NT2/D1 (cell line): ENCODE results near the gene NCS1.

Experiments
- DNase-seq: peaks from one replicate; pipeline ENCODE4 v3.0.0-alpha.2; 2011; ENCODE audit warnings: low read depth, low spot score
- H3K27me3 ChIP-seq: 2 replicates; pipeline ENCODE4 v1.6.0; 2011; ENCODE audit warnings: mild to moderate bottlenecking; ENCODE audit not compliant: insufficient read length, insufficient read depth
- H3K36me3 ChIP-seq: 2 replicates; pipeline ENCODE4 v1.6.1; 2011; ENCODE audit warnings: mild to moderate bottlenecking, low read length, mixed read lengths; ENCODE audit not compliant: insufficient read depth, insufficient read length
- H3K4me1 ChIP-seq: 2 replicates; pipeline ENCODE4 v1.5.1; 2011; ENCODE audit not compliant: insufficient read depth, insufficient read length
- H3K4me3 ChIP-seq: 2 replicates; pipeline ENCODE4 v1.5.1; 2011; ENCODE audit warnings: low read depth; ENCODE audit not compliant: insufficient read length
- H3K9ac ChIP-seq: 2 replicates; pipeline ENCODE4 v1.6.0; 2011; ENCODE audit warnings: low read depth; ENCODE audit not compliant: insufficient read length
- H3K9me3 ChIP-seq: 2 replicates; pipeline ENCODE4 v1.5.1; 2011; ENCODE audit warnings: mild to moderate bottlenecking, low read length; ENCODE audit not compliant: insufficient read depth
- SUZ12 ChIP-seq: IDR thresholded peaks from 2 replicates; pipeline ENCODE4 v1.6.1; 2011; ENCODE audit not compliant: insufficient read length, insufficient read depth; ENCODE audit errors: extremely low read depth
- YY1 ChIP-seq: IDR thresholded peaks from 2 replicates; pipeline ENCODE4 v1.6.1; 2011; ENCODE audit not compliant: insufficient read length, insufficient read depth
- ZNF274 ChIP-seq: IDR thresholded peaks from 2 replicates; pipeline ENCODE4 v1.6.1; 2011; ENCODE audit warnings: mild to moderate bottlenecking, low read depth, low read length

Gene NCS1

DNA sequence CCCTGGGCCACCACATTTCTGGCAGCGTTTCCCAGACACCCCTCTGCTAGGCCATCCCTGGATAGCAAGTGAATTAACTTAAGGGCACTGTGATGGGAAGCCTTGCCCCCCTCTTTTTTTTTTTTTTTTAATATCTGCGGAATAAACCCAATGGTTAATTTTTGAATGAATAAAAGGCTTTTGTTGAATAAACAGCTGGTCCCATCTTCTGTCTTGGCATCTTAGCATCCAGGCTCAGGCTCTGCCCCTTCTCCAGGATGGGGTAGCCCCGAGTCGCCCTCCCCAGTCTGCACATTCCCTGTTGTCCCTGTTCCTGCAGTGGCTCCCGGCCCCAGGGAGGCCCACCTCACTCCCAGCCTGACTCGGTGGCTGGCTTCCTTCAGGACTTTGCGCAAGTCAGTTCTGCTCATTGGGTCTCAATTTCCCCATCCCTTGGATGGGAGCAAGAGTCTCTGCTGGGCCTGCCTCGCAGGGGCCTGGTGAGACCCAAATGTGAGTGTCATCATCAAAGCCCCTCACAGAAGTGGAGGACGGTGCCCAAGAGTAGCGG is 64.3 kb downstream of the NCS1 start:
- Histone ChIP-seq H3K36me3 (peaks cover 41% of the 10 kb centered on the region), H3K4me1 (peaks cover 37% of the 10 kb centered on the region), H3K4me3 (no peak overlapping the region), H3K9ac (no peak overlapping the region), H3K27me3 (no peaks in the 10 kb centered on the region), H3K9me3 (no peaks in the 10 kb centered on the region)
- TF ChIP-seq SUZ12, result no peak
- no peak for TF ChIP-seq YY1
- TF ChIP-seq ZNF274, result no peak
- DNase-seq, result no peak

DNA sequence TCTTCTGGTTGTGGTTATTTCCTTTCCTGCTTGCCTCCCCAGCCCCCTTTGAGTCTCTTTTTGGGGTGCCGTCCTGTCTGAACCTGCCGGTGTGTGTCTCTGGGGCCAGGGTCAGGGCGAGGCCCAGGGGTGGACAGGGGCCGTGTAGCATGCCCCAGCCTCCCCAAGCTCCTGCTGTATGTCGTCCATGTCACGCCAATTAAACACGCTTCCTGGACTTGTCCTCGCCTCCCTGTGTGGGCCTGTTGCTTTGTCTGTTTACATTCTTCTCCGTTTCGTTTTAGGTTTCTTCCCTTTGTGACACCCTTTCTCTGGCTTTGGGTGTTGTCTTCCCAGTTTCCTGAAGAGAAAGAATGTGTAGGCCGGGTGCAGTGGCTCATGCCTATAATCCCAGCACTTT is 64.9 kb downstream of the NCS1 start:
- no peaks in the 10 kb centered on the region for H3K27me3 ChIP-seq
- H3K36me3 ChIP-seq, result peaks cover 38% of the 10 kb centered on the region
- no peak overlapping the region for H3K9ac ChIP-seq
- DNase-seq, result no peak
- TF ChIP-seq ZNF274, result no peak
- no peak for TF ChIP-seq YY1
- no peak for TF ChIP-seq SUZ12
- H3K4me1 ChIP-seq, result peaks cover 37% of the 10 kb centered on the region
- H3K9me3 ChIP-seq, result no peaks in the 10 kb centered on the region
- H3K4me3 ChIP-seq, result no peak overlapping the region

DNA sequence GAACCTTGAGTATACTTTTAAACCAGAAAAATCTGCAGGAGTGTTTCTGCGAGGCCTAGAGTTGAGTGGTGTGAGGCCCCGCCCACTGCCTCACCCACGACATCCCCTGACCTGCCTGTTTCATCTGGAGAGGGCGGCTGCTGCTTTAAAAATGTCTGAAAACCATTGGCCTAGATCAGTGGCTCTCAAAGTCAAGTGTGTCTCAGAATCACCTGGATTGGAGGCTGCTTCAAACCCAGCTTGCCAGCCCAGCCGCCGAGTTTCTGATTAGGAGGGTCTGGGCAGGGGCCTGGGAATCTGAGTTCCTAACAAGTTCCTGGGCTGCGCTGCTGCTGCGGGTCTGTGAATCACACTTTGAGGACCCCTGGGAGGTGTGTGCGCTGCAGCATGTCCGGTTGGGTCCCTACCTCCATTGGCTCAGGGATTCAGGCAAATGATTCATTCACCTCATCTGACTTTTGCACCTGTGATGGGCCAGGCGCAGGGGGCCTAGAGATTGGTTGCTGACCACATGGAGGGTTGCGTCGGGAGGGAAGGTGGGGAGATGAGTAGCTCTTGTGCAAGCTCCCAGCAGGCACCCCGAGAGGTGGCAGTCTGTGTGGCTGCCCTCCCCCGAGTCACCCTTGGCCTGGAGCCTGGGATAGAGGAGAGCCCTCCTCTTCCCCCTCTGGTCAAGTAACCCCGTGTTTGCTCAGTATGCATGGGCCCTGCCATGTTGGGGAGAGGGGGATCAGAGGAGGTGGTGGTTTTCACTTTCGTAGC is 65.7 kb downstream of the NCS1 start:
- TF ChIP-seq YY1 (no peak), SUZ12 (no peak)
- no peak for DNase-seq
- Histone ChIP-seq H3K4me1 (peaks cover 36% of the 10 kb centered on the region), H3K36me3 (peaks cover 31% of the 10 kb centered on the region), H3K27me3 (peaks cover 4% of the 10 kb centered on the region), H3K4me3 (no peak overlapping the region), H3K9ac (peak overlapping the region; percentile 18), H3K9me3 (no peaks in the 10 kb centered on the region)

DNA sequence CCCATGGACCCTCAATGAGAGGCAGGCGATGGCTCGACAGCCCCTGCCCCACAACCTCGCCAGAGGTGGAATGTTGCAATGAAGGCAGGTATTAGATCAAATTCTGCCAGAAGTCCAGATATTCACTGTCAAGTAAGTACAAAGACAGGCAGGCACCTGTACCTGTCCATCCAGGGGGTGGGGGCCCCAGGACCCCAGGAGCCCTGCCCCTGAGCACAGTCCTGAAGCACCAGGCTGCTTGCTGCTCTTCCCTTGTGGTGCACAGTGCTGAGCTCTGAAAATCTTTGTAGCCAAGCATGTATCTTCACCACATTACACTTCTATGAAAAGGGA is 67.1 kb downstream of the NCS1 start:
- no peak overlapping the region for H3K4me3 ChIP-seq
- H3K9me3 ChIP-seq, result no peaks in the 10 kb centered on the region
- peaks cover 36% of the 10 kb centered on the region for H3K4me1 ChIP-seq
- TF ChIP-seq ZNF274 (no peak), SUZ12 (no peak), YY1 (no peak)
- H3K36me3 ChIP-seq, result peaks cover 17% of the 10 kb centered on the region
- H3K27me3 ChIP-seq, result peaks cover 7% of the 10 kb centered on the region
- no peak for DNase-seq
- H3K9ac ChIP-seq, result no peak overlapping the region

DNA sequence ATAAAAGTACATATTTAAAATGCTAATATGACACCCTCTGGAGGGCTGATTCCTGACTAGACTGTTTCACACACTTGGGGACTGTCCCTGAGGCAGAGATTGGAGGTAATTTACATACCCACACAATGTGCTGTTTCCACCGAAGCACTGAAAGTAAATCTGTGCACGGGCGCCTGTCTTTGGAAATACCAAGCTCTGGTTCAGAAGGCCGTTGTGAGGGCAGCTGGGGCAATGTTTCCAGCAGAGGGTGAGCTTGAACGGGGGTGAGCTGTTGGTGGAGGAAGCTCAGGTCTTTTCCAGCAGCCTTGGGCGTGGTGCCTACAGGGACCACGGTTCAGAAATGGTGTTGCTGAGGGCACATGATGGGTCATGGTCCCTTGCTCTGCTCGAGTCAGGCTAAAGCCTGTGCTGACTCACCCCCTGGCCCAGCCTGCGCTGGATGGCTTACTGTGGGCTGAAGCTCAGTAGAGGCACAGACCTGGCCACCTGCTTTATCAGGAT is 67.6 kb downstream of the NCS1 start:
- Histone ChIP-seq H3K36me3 (peaks cover 13% of the 10 kb centered on the region), H3K4me3 (no peak overlapping the region), H3K27me3 (peaks cover 7% of the 10 kb centered on the region), H3K4me1 (peaks cover 35% of the 10 kb centered on the region), H3K9me3 (no peaks in the 10 kb centered on the region), H3K9ac (peak overlapping the region; percentile 65)
- DNase-seq, result no peak
- TF ChIP-seq SUZ12, result no peak
- TF ChIP-seq ZNF274, result no peak
- TF ChIP-seq YY1, result no peak

DNA sequence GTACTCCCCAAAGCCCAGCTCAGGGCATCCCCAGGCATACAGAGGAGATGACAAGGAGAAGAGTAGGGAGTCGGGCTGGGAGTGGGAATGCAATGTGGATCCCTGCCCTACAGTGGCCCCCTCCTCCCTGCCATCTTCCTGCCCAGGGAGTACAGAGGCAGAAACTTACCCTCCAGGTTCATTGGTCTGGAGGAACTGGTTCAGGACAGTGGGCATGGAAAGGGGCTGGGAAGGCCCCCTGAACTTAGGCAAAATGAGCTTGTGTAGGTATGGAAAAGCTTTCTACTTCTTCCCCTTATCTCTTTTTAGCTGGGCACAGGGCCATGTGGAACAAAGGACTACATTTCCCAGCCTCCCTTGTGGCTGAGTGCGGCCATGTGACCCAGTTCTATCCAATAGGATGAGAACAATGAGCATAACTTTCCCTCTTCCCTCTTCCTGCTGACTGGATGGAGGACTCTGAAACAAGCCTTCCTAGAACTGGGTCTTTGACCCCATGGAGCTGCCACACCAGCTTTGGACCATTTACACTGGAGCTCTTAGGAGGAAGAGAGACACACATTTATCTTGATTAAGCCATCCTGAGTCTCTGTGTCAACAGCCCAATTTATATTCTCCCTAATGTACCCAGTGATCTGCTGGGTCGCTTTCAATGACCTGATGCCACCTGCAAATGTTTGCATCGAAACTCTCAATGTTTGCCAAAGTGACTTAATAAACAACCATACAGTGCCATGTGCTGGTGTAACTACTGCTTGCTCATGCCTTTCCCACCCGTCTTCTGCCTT is 68.4 kb downstream of the NCS1 start:
- no peak overlapping the region for H3K4me3 ChIP-seq
- peak; percentile 69 for DNase-seq
- TF ChIP-seq SUZ12, result no peak
- TF ChIP-seq ZNF274, result no peak
- TF ChIP-seq YY1, result no peak
- H3K9ac ChIP-seq, result no peak overlapping the region
- H3K36me3 ChIP-seq, result peaks cover 5% of the 10 kb centered on the region
- H3K27me3 ChIP-seq, result peaks cover 7% of the 10 kb centered on the region
- no peaks in the 10 kb centered on the region for H3K9me3 ChIP-seq
- H3K4me1 ChIP-seq, result peaks cover 27% of the 10 kb centered on the region

DNA sequence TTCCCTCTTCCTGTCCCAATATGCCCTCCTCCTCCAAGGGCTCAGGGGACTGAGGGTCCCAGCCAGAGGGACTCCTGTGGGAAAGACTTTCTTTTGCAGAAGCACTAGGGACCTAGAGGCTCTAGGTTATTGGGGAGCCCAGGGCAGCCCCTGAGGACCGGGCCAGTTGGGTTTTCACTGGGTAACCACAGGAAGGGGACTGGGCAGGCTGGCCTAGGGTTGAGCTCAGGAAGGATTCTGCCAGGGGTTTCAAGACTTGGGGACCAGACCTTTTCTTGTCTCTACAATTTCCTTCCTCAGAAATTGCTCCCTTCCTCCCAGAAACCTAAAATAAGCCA is 69.0 kb downstream of the NCS1 start:
- peaks cover 24% of the 10 kb centered on the region for H3K4me1 ChIP-seq
- peaks cover 7% of the 10 kb centered on the region for H3K27me3 ChIP-seq
- H3K9ac ChIP-seq, result no peak overlapping the region
- no peak for DNase-seq
- no peaks in the 10 kb centered on the region for H3K9me3 ChIP-seq
- TF ChIP-seq YY1 (no peak), ZNF274 (no peak), SUZ12 (no peak)
- no peak overlapping the region for H3K4me3 ChIP-seq
- peaks cover 5% of the 10 kb centered on the region for H3K36me3 ChIP-seq
